Posterior vena cava (tissue), 2 donors: ENCODE measurements around the gene IFNL2. TPM values are rescaled to one million over a fixed set of nuclear protein-coding genes. Genes with fewer than 3 reads are reported as not detected.
"Not testable (repeated sequence)": the region's sequence is repeated elsewhere in the genome, so short reads cannot be mapped to it uniquely, and the experiment has no call there.

Experiments
- DNase-seq: peaks from one replicate; pipeline ENCODE4 v3.0.0-alpha.2; 2020; ENCODE audit warnings: low spot score
- intact Hi-C, 2 donors: fragments of 100-400 bp; cut with DNase I; formaldehyde crosslinking; loops; one replicate each; pipeline versions ENCODE4 v1.14.1 to v1.14.2; 2022 to 2023
- total RNA-seq, 2 donors: library from RNA; stranded (reverse); fragmentation: NEBNext Ultra II Directional; extraction: Animal tissue kit (Norgen Biotek cat#: 25700); gene quantifications; one replicate each; pipeline ENCODE4 v1.2.1, GENCODE V29; 2021
- donor health status: DM: yes; HTN: yes; CAD: no.
- donor health status: DM: yes; HTN: yes; CAD: no.

IFNL2 gene
- total RNA-seq, 2 donors from 2014 or later: not detected

DNA sequence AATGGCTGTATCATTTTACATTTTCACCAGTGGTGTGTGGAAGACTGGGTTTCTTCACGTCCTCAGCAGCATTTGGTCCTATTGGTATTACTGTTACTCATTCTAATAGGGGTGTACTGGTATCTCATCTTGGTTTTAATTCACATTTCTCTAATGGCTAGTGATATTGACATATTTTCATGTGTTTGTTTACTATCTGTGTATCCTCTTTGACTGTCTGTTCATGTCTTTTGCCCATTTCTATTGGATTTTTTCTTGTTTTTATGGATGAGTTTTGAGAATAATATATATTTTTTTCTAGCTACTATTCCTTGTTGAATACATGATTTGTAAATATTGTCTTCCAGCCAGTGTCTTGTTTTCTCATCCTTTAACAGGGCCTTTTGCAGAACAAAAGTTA is 13.8 kb downstream of the IFNL2 start:
- intact Hi-C loops: no loop called here
- no peak for DNase-seq

DNA sequence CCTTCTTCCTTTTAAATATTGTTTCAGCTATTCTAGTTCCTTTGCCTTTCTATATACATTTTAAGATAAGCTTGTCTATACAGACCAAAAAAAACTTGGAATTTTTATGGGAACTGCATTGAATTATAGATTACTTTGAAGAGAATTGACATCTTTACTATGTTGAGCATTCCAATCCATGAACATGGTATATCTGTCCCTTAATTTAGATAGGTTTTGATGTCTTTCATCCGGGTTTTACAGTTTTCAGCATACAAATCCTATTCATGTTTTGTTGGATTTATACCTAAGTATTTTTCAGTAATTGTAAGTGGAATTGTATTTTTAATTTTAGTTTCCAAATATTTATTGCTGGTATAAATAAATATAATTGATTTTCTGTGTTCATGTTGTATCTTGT is 15.8 kb downstream of the IFNL2 start:
- no peak for DNase-seq
- intact Hi-C loops: no loop called here

DNA sequence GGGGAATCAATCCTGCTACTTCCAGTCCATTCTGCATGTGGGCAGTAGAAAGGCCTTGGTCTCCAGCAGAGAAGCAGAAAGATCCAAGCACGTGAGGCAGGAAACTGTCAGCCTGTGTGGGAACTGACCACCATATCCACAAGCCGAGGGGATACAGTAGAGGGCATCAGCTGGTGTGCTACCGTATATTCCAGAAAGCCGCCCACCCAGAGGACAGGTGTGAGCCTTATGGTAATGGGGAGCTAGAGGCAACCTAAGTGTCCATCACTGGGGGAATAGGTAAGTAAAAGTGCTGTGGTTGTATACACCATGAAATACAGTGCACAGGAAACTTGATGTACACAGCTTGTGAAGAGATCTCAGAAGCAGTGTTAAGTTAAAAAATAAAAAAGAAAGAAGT is 25.2 kb downstream of the IFNL2 start:
- peak; percentile 17 for DNase-seq
- intact Hi-C loops: no loop called here

DNA sequence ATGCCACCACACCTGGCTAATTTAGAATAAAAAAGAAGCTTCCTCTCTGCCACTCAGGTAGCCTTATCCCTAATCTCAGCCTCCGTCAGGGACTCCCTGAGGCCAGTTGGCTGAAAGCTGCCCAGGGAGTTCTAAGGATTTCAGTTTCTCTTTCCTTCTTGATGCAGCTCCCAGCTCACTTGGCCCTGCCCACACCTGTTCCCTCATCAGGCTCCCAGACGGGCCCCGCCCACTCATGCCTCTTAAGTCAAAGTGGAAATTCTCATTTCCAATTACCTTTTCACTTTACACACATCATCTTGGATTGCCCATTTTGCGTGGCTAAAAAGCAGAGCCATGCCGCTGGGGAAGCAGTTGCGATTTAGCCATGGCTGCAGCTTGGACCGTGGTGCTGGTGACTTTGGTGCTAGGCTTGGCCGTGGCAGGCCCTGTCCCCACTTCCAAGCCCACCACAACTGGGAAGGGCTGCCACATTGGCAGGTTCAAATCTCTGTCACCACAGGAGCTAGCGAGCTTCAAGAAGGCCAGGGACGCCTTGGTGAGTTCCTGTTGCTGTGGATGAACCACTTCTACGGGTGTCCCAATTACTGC is 28.0 kb downstream of the IFNL2 start, which contains the start of gene IFNL1:
Gene IFNL1, plus strand, starts transcription at position 353 of the 591 bp plus-strand sequence. Its CDS starts 15 bp downstream, at position 368.
- peak; percentile 23 for DNase-seq
- intact Hi-C loops: no loop called here

DNA sequence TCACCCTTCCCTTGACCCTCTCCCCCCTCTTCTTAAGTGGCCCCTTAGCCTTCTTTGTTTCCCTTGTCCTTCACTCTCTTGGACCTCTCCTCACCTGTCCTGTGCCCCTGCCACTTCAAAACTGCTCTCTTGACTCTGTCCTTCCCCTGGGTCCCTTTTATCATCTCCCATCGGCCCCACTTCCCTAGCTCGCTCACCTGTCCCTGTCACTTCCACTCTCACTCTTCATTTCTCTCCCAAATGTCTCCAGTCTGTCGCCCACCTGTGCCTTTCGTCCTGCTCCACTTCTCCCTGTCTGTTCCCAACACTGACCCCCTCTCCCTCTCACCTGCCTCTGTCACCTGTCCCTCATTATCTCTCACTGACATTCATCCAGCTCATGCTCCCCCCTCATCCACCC is 28.7 kb downstream of the IFNL2 start:
- DNase-seq: peak; percentile 16
- intact Hi-C loops: no loop called here

DNA sequence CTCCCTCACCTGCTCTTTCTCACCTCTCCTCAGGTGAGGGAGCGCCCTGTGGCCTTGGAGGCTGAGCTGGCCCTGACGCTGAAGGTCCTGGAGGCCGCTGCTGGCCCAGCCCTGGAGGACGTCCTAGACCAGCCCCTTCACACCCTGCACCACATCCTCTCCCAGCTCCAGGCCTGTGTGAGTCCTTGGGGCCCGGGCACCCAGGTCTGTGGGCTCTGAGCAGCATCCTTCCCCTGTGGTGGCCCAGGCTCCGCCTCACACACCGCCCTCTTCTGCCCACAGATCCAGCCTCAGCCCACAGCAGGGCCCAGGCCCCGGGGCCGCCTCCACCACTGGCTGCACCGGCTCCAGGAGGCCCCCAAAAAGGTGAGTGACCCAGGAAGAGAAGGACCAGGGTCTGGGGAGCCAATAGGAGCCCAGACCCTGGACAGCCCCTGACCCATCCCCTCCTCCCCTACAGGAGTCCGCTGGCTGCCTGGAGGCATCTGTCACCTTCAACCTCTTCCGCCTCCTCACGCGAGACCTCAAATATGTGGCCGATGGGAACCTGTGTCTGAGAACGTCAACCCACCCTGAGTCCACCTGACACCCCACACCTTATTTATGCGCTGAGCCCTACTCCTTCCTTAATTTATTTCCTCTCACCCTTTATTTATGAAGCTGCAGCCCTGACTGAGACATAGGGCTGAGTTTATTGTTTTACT is 29.9 kb downstream of the IFNL2 start:
- no peak for DNase-seq
- intact Hi-C loops: no loop called here

DNA sequence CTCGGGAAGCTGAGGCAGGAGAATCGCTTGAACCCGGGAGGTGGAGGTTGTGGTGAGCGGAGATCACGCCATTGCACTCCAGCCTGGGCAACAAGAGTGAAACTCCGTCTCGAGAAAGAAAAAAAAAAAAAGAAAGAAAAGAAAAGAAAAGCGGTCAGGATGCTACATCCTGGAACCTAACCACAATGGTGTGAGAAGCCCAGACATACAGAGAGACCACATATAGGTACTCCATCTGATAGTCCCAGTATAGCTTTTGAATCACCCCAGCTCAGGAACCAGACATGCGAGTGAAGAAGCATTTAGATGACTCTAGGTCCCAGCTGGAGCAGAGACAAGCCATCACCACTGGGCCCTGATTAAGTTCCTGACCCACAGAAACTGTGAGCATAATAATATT is 31.2 kb downstream of the IFNL2 start:
- DNase-seq: no peak
- intact Hi-C loops: no loop called here

DNA sequence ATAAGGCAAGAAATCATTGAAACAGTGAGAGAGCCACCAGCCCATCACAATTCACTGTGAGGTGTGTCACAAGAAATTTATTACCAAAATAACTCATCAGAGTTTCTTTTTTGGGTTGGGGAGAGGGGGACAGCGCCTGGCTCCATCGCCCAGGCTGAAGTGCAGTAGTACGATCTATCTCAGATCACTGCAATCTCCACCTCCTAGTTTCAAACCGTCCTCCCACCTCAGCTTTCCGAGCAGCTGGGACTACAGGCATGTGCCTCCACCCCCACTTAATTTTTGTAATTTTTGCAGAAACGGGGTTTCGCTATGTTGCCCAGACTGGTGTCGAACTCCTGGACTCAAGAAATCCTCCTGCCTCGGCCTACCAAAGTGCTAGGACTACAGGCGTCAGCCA is 31.6 kb downstream of the IFNL2 start:
- DNase-seq: no peak
- intact Hi-C loops: no loop called here

DNA sequence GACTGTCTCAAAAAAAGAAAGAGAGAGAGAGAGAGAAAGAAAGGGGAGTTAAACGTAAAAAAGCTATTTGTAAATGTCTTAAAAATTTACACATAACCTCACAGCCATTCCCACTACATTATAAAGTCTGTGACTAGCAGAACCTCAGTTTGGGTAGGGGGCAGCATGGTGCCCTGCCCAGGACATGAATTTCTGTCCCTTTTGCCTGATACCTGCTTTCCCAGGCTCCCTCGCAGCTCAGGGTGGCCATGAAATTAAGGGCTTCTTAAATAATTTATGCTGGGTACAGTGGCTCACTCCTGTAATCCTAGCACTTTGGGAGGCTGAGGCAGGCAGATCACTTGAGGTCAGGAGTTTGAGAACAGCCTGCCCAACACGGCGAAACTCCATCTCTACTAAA is 32.8 kb downstream of the IFNL2 start:
- intact Hi-C loops: no loop called here
- DNase-seq: no peak

DNA sequence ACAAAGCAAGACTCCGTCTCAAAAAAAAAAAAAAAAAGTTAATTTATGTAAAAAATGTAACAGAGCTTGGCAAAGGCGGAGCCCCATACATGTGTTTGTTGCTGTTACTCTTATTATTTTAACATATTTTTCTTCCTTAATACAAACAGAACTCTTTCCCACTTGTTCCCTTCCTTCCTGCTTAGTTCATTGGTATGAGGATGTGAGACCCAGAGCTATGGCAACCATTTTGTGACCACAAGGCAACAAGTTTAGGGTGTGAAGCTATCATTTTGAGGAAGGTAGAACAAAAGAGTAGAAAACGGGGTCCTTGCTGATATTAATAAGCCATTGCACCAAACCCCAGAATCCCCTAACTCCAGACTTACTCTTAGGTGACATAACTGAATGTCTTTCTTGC is 33.4 kb downstream of the IFNL2 start:
- DNase-seq: no peak
- intact Hi-C loops: no loop called here

DNA sequence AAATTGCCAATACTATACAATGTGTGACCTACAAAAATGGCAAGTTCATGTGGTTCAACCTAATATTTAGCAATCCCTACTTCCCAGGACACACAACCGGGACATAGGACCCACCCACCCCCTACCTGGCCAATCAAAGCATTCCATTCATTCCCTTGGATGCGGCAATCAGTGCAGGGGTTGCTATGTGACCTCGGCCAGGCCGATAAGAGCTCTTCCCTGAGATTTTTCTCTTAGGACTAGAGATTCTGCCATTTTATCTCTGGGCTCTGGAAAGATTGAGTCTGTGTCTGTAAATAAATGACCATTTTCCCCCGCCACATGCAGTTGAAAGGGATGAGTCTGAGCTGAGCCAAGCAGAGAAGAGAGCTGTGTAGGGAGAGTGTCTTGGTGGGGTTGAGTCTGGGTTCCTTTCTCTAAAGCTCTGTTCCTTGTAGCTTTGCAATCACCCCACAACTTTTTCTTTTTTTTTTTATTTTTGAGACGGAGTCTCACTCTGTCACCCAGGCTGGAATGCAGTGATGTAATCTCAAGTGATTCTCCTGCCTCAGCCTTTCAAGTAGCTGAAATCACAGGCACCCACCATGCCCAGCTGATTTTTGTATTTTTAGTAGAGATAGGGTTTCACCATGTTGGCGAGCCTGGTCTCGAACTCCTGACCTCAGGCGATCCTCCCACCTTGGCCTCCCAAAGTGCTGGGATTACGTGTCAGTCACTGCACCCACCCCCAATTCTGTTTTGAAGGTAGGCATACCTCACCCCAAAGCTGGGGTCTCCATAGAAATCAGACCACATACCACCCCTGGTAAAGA is 35.4 kb downstream of the IFNL2 start:
- DNase-seq: no peak
- intact Hi-C loops: no loop called here

DNA sequence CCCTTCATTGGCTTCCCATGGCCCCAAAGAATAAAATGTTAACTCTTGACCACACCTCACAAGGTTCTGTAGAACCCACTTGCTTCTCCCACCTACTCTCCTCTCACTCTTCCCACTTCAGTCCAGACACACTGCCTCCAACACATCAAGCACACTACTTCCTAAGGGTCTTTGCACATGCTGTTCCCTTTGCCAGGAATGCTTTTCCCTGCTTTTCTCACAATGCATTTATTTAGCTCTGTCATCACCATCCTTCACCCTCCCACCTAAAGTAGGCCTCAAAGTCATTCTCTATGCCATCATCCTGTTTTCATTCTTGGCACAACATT is 36.0 kb downstream of the IFNL2 start:
- no peak for DNase-seq
- intact Hi-C loops: no loop called here

DNA sequence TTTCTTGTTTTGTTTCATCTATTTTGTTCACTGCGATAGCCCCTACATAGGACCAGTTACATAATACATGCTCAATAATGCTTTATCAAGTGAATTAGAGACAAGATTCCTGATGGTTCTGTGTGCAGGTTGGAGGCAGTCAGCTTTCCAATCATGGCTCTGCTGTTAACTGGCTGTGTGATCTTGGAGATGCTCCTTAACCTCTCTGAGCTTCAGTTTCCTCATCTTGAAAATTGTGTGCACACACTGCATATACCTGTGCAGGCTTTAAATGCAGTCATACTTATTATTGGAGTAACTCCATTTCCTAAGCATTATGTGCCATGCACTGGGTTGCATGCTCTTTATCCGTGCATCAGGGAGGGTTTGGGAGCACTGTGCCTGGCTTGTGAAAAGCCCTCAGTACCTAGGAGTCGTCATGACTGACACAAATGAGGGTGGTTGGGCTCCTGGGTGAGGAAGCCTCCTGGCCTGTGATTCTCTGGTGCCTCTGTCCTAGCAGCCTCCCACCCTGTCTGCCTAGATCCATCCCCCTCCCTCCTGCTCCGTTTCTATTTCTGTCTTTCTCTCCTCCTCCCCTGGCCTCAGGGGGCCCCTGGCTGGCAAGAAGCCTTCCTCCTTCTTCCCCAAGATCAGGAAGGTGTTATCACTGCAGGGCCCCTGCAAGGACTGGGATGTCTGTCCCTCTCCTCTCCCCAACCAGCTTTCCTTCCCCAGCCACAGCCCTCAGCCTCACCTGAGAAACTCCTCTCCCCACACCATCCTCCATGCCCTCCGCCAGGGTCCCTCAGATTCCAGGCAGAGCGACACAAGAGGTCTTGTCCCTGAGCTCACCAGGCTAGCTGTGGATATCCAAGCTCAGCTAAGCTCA is 36.7 kb downstream of the IFNL2 start:
- DNase-seq: no peak
- intact Hi-C loops: no loop called here

DNA sequence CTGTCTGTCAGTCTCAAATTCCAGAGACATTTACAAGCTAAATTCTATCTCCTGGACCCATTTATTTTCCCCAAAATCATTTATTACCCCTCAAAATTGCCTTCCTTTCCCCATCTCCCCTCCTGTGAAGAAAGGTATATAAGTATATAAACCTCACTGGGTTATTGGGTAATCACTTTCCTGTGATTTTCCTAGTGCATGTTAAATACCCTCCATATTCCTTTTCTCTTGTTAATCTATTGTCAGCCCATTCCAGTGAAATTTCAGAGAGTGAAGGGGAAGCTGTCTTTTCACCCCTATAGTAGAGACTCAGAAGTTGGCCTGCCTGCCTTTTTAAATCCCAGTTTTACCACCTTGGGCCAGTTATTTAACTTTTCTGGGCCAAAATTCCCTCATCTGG is 37.9 kb downstream of the IFNL2 start:
- no peak for DNase-seq
- intact Hi-C loops: no loop called here

DNA sequence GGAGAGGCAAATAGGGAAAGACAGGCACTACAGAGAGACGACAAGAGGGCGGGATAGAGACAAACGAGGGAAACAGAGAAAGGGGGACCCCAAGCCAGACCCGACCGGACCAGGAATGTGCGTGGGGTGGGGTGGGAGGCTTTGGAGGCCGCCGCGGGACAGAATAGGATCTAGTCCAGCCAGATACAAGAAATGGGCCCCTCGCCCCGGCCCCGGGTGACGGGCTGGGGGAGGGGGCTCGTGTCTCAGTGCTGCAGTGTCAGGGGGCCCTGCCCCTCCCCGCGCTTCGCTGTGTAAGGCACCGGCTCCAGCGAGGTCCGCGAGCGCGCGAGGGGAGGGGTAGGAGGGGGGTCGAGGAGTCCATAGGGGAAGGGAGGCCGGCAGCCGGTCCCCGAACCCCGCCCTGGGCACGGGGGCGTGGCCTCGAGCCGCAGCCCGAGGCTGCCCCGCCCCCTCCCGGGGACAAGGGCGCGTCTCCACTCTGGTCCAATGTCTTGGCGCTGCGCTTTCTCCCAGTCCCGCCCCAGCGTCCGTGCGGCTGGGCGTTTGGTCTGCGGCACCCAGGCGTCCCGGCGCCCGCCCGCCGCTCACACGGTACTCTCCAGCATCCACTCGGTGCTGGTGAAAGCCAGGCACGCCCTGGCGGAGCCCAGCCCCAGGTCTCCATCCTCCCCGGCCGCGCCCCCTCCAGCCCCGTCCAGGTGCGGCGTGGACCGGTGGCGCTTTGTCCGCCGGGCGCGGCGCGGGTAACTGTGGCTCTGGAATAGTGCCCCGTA is 39.0 kb downstream of the IFNL2 start:
- peak; percentile 75 for DNase-seq
- intact Hi-C loops: no loop called here

DNA sequence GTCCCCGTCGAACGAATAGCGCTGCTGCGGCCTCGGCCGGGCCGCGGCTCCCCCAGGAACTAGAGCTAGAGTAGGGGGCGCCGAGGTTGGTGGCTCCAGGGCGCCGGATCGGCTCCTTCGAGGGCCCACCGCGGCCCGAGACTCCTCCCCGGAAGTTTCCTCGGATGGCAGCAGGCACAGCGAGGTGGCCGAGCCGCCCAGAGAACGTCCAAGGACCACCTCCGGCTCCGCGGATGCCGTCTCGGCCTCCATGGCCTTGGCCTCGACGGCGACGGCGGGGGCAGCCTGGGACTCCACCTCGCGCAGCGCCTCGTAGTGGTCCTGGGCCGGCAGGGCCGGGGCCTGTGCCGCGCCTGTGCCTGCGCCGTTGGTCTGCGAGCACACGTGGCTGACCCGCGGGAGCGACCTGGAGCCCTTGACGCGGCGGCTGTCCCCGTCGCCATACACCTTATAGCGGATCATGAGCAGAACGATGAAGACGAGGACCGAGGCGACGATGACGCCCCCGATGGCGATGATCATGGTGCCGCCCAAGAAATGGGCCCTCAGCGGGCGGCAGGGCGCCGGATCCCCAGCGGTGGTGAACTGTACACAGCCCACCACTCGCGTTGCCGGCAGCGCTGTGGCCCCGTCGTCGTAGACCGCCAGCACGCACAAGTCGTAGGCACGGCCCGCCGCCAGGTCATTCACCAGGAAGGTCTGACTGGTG is 39.8 kb downstream of the IFNL2 start:
- intact Hi-C loops: no loop called here
- DNase-seq: peak; percentile 75

DNA sequence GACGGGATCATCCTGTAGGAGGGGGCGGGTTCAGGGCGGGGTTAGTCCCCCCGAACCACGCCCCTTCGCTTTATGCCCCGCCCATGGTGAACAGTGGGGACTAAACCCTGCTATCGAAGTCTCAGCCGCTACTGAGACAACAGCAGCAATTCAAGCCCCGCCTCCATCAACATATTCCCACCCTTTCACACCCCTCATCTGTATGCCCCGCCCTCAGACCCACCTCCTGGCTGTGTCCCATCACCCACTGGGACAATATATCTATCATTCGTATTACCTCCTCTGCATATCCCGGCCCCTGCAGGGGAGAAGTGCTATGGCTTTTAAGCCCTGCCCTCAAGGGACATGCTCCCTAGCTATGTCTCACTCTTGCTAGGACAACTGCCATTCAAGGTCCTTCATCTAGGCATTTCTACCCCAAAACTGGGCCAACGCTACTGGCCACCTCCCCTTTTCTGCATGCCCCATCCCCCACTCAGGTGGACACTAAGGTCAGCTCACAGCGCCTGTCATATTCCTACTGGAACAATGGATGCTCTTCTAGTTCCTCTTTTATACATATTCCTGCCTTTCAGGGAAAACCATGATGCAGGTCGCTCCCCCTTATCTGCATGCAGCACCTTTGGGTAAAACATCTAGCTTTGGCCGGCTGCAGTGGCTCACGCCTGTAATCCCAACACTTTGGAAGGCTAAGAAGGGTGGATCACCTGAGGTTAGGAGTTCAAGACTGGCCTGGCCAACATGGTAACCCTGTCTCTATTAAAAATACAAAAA is 40.5 kb downstream of the IFNL2 start:
- peak; percentile 22 for DNase-seq
- intact Hi-C loops: no loop called here

DNA sequence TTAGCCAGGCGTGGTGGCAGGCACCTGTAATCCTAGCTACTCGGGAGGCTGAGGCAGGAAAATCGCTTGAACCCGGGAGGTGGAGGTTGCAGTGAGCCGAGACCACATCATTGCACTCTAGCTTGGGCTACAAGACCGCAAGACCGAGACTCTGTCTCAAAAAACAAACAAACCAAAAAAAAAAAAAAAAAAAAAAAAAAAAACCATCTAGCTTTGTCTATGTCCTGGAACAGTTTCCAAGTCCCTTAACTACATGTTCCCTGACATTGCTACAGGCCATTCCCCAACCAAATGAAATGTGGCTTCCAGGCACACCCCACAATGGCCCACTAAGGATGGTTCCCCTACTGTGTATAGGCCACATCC is 41.1 kb downstream of the IFNL2 start:
- DNase-seq, intact Hi-C loops: not testable (repeated sequence)
